B cell (primary cell): Measurements from ENCODE around the gene PDLIM1.

Experiments
- EZH2 ChIP-seq: IDR thresholded peaks from 2 replicates; pipeline ENCODE4 v1.6.1; 2012; ENCODE audit warnings: borderline replicate concordance, low read depth, mild to moderate bottlenecking, moderate library complexity, low read length; ENCODE audit not compliant: insufficient read depth, poor library complexity, severe bottlenecking
- TF ChIP-seq, protein P1 (sequence below): fragments of 200-600 bp; IDR thresholded peaks from one replicate; pipeline ENCODE4 v1.8.0; 2022; ENCODE audit warnings: antibody characterized with exemption, mild to moderate bottlenecking

DNA sequence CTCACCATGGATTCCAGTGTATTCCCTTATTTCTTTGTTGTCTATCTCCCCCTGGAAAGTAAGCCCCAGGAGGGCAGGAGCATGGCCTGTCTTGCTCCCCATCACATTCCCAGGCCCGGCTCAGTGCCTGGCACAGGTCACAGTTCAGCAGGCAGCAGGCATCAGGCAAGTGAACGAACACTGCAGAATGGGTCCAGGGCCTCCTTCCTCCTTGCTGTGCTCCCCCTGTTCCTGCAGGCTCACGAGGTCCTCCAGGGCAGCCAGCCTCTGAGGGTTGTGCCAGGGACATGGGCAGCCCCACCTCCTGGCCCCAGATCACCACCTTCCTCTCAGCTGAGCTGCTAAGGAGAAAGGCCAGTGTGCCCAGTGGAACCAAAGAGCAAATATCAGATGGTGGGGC lies 41.8 kb downstream of the PDLIM1 start:
- TF ChIP-seq, protein P1, sequence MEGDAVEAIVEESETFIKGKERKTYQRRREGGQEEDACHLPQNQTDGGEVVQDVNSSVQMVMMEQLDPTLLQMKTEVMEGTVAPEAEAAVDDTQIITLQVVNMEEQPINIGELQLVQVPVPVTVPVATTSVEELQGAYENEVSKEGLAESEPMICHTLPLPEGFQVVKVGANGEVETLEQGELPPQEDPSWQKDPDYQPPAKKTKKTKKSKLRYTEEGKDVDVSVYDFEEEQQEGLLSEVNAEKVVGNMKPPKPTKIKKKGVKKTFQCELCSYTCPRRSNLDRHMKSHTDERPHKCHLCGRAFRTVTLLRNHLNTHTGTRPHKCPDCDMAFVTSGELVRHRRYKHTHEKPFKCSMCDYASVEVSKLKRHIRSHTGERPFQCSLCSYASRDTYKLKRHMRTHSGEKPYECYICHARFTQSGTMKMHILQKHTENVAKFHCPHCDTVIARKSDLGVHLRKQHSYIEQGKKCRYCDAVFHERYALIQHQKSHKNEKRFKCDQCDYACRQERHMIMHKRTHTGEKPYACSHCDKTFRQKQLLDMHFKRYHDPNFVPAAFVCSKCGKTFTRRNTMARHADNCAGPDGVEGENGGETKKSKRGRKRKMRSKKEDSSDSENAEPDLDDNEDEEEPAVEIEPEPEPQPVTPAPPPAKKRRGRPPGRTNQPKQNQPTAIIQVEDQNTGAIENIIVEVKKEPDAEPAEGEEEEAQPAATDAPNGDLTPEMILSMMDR, result no peak
- no peak for TF ChIP-seq EZH2
